GM23338 (cell line): ENCODE data around the gene DCDC2. TPM values are rescaled to one million over a fixed set of nuclear protein-coding genes. Genes with fewer than 3 reads are reported as not detected.

Experiments used
- ATAC-seq: fragments of 200-7000 bp; cut with Tn5 transposase; 3 replicates; pipeline ENCODE4 v1.9.1; 2020
- DNase-seq: peaks from one replicate; pipeline ENCODE4 v3.0.0-alpha.2; 2015; ENCODE audit warnings: low spot score
- H2AFZ ChIP-seq: fragments of 200-600 bp; sonication (generic); 2 replicates; pipeline ENCODE4 v1.8.0; 2016; ENCODE audit warnings: antibody characterized with exemption, mild to moderate bottlenecking, moderate library complexity
- H3F3A ChIP-seq: fragments of 200-600 bp; sonication (generic); replicated peaks from 2 replicates; pipeline ENCODE4 v1.8.0; 2017; ENCODE audit warnings: antibody characterized with exemption, mixed run types, low read depth
- H3K27ac ChIP-seq: fragments of 200-600 bp; sonication (generic); 2 replicates; pipeline ENCODE4 v1.6.1; 2016; ENCODE audit warnings: low read depth
- H3K27me3 ChIP-seq: fragments of 200-600 bp; sonication (generic); 2 replicates; pipeline ENCODE4 v1.8.0; 2016; ENCODE audit warnings: mild to moderate bottlenecking, mixed run types, moderate library complexity; ENCODE audit not compliant: insufficient read depth
- H3K36me3 ChIP-seq: fragments of 200-600 bp; sonication (generic); 2 replicates; pipeline ENCODE4 v1.8.0; 2016; ENCODE audit warnings: mild to moderate bottlenecking; ENCODE audit not compliant: insufficient read depth
- H3K4me1 ChIP-seq: fragments of 200-600 bp; sonication (generic); 2 replicates; pipeline ENCODE4 v1.8.0; 2016; ENCODE audit warnings: mild to moderate bottlenecking, moderate library complexity; ENCODE audit not compliant: insufficient read depth
- H3K4me2 ChIP-seq: fragments of 200-600 bp; sonication (generic); 2 replicates; pipeline ENCODE4 v1.7.1; 2017; ENCODE audit warnings: mixed run types
- H3K4me3 ChIP-seq: fragments of 200-600 bp; sonication (generic); 2 replicates; pipeline ENCODE4 v1.6.1; 2016; ENCODE audit warnings: mixed run types
- H3K79me2 ChIP-seq: fragments of 200-600 bp; sonication (generic); replicated peaks from 2 replicates; pipeline ENCODE4 v1.8.0; 2017; ENCODE audit warnings: mild to moderate bottlenecking; ENCODE audit not compliant: insufficient read depth
- H3K9me2 ChIP-seq: fragments of 200-600 bp; sonication (generic); 2 replicates; pipeline ENCODE4 v1.8.0; 2017; ENCODE audit not compliant: insufficient read depth
- H4K20me1 ChIP-seq: fragments of 200-600 bp; sonication (generic); replicated peaks from 2 replicates; pipeline ENCODE4 v1.8.0; 2017; ENCODE audit warnings: mild to moderate bottlenecking; ENCODE audit not compliant: insufficient read depth
- H3K27ac Mint-ChIP-seq: 2 replicates; pipeline ENCODE4 v1.8.0; 2020; ENCODE audit warnings: inconsistent platforms, mild to moderate bottlenecking, moderate library complexity, mixed read lengths
- H3K27me3 Mint-ChIP-seq: 3 replicates; pipeline ENCODE4 v1.8.0; 2022; ENCODE audit warnings: low read depth, mild to moderate bottlenecking, moderate library complexity, mixed read lengths, inconsistent platforms; ENCODE audit not compliant: insufficient read depth, poor library complexity
- H3K36me3 Mint-ChIP-seq: 3 replicates; pipeline ENCODE4 v1.8.0; 2021; ENCODE audit warnings: low read depth, mild to moderate bottlenecking, inconsistent platforms, moderate library complexity, mixed read lengths
- H3K4me1 Mint-ChIP-seq: 3 replicates; pipeline ENCODE4 v1.8.0; 2020; ENCODE audit warnings: mild to moderate bottlenecking, inconsistent platforms, mixed read lengths
- H3K4me3 Mint-ChIP-seq: 3 replicates; pipeline ENCODE4 v1.8.0; 2021; ENCODE audit warnings: moderate library complexity, mild to moderate bottlenecking, inconsistent platforms, mixed read lengths
- H3K9me3 Mint-ChIP-seq: 3 replicates; pipeline ENCODE4 v1.8.0; 2020; ENCODE audit warnings: moderate library complexity, mild to moderate bottlenecking, inconsistent platforms, mixed read lengths
- CREB1 ChIP-seq: fragments of 250-450 bp; sonication (Bioruptor Pico); IDR thresholded peaks from 2 replicates; pipeline ENCODE4 v1.5.0; 2020; ENCODE audit warnings: low read depth, mild to moderate bottlenecking, moderate library complexity
- CTCF ChIP-seq, 2 experiments: fragments of 200-600 bp in 1 of 2; sonication (generic) in 1 of 2; conservative IDR thresholded peaks; 2 replicates each; pipeline versions ENCODE4 v1.5.1 to v1.6.1; 2016 to 2017; ENCODE audit warnings: antibody characterized with exemption in 2 of 2, low read depth in 2 of 2, mild to moderate bottlenecking in 2 of 2, moderate library complexity in 1 of 2
- ETS1 ChIP-seq: IDR thresholded peaks from 2 replicates; pipeline ENCODE4 v1.6.1; 2016; ENCODE audit warnings: antibody characterized with exemption
- EZH2 ChIP-seq: fragments of 200-600 bp; sonication (generic); IDR thresholded peaks from one replicate; pipeline ENCODE4 v1.8.0; 2017; ENCODE audit warnings: antibody characterized with exemption, mild to moderate bottlenecking, low read depth; ENCODE audit not compliant: unreplicated experiment
- EZH2phosphoT487 ChIP-seq: fragments of 200-600 bp; sonication (generic); IDR thresholded peaks from one replicate; pipeline ENCODE4 v1.8.1; 2018; ENCODE audit warnings: antibody characterized with exemption; ENCODE audit not compliant: unreplicated experiment
- JUNB ChIP-seq: IDR thresholded peaks from one replicate; pipeline ENCODE4 v1.6.1; 2016; ENCODE audit warnings: antibody characterized with exemption; ENCODE audit not compliant: unreplicated experiment
- NANOG ChIP-seq: IDR thresholded peaks from 2 replicates; pipeline ENCODE4 v1.6.1; 2016; ENCODE audit warnings: antibody characterized with exemption, borderline replicate concordance
- POLR2AphosphoS5 ChIP-seq: IDR thresholded peaks from 2 replicates; pipeline ENCODE4 v1.6.1; 2016; ENCODE audit warnings: antibody characterized with exemption, low read depth
- REST ChIP-seq: IDR thresholded peaks from one replicate; pipeline ENCODE4 v1.6.1; 2018; ENCODE audit warnings: antibody characterized with exemption; ENCODE audit not compliant: unreplicated experiment
- STAT1 ChIP-seq: IDR thresholded peaks from one replicate; pipeline ENCODE4 v1.6.1; 2016; ENCODE audit warnings: antibody characterized with exemption; ENCODE audit not compliant: unreplicated experiment
- ZNF114 ChIP-seq: fragments of 250-450 bp; sonication (Bioruptor Pico); IDR thresholded peaks from 2 replicates; pipeline ENCODE4 v1.5.0; 2020; ENCODE audit warnings: mild to moderate bottlenecking, moderate library complexity
- ZNF331 ChIP-seq: fragments of 250-450 bp; sonication (Bioruptor Pico); IDR thresholded peaks from 2 replicates; pipeline ENCODE4 v1.5.0; 2020; ENCODE audit warnings: low read depth, mild to moderate bottlenecking, moderate library complexity
- ZNF462 ChIP-seq: fragments of 250-450 bp; sonication (Bioruptor Pico); IDR thresholded peaks from 2 replicates; pipeline ENCODE4 v1.5.0; 2020; ENCODE audit warnings: mild to moderate bottlenecking, moderate library complexity
- polyA plus RNA-seq: library from polyadenylated mRNA; unstranded; fragments of >200 nt; fragmentation: Nextera tagmentation; extraction: Ambion mirVana; gene quantifications from 2 replicates; pipeline ENCODE4 v1.2.1, GENCODE V29; 2016
- total RNA-seq: library from RNA; depleted of rRNA; stranded (reverse); fragments of >200 nt; shearing (Covaris generic); gene quantifications from 2 replicates; pipeline ENCODE4 v1.2.3, GENCODE V29; 2014

Gene DCDC2
- total and polyA plus RNA-seq, 2 experiments from 2014 or later, result 0.59 to 0.79 TPM

- no peak overlapping the region for H3K4me3 Mint-ChIP-seq
- Histone ChIP-seq H3K4me1 (0 out of 2 replicates have a peak, but pooled peaks cover 9% of the 10 kb centered on the region), H2AFZ (no peak overlapping the region), H3K36me3 (no peaks in the 10 kb centered on the region), H3K27ac (no peak overlapping the region), H4K20me1 (no peaks in the 10 kb centered on the region), H3K79me2 (no peaks in the 10 kb centered on the region), H3K9me2 (no peaks in the 10 kb centered on the region), H3K4me2 (no peak overlapping the region), H3K4me3 (no peak overlapping the region), H3K27me3 (no peaks in the 10 kb centered on the region), H3F3A (no peaks in the 10 kb centered on the region)
- peaks cover 3% of the 10 kb centered on the region; the same call in 1 of the 3 replicates for H3K4me1 Mint-ChIP-seq
- TF ChIP-seq POLR2AphosphoS5, result no peak
- no peak for TF ChIP-seq EZH2phosphoT487
- no peak for TF ChIP-seq ETS1
- TF ChIP-seq ZNF331, result no peak
- no peak for TF ChIP-seq STAT1
- no peak for TF ChIP-seq CTCF (conservative IDR thresholded peaks at IDR 0.05; ENCODE audit: low read depth in 2 of 2)
- no peak for TF ChIP-seq CREB1 (CRISPR knock-in tag)
- no peak for TF ChIP-seq EZH2
- TF ChIP-seq REST, result no peak
- TF ChIP-seq JUNB, result no peak
- no peak for TF ChIP-seq NANOG
- no peak for TF ChIP-seq ZNF114 (CRISPR knock-in tag)
- TF ChIP-seq ZNF462 (CRISPR knock-in tag), result no peak
- H3K27ac Mint-ChIP-seq, result no peak overlapping the region
- DNase-seq (no peak), ATAC-seq (no peak)
- H3K27me3 Mint-ChIP-seq, result peaks cover 8% of the 10 kb centered on the region
- H3K9me3 Mint-ChIP-seq, result peaks cover 13% of the 10 kb centered on the region
- H3K36me3 Mint-ChIP-seq, result peaks cover 7% of the 10 kb centered on the region; the same call in 1 of the 3 replicates
These were observed 114.9 kb downstream of the DCDC2 start for GRCh38 chr6:24242924-24243323.
